Inflammatory macrophage (primary cell): ENCODE data around the gene CLMN.

ENCODE experiments used
- DNase-seq, 2 donors: peaks; one replicate each; pipeline ENCODE4 v3.0.0-alpha.2; 2020 to 2022

Gene CLMN

DNA sequence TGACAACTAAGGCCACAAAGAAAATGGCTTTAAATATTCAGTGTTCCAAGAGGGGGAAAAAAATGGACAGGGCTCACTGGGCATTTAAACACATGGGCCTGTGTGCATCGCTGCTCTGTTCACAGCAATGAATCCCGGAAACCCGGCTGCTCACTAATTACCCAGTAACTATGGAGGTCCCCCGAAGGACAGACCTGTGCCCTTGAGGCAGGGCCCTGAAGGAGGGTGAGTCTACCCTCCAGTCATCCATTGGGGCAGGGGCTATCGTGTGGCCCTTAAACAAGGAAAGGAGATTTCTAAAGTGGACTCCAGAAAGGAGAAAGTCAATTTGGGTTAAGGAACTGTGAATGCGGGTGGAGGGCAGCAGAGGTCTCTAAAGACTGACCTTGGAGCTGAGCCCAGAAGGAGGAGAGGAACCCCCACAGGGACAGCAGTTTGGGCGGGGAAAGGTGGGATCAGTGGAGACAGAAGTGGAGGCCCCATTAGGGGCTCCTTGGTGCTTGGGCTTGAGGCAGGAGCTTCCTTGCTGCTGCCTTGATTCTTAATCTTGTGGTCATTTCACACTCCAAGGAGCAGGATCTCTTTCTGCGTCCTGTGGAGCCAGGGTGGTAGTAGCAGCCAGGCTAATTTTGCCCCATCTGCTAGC, 1.4 kb upstream of the CLMN start:
- DNase-seq: no peak

DNA sequence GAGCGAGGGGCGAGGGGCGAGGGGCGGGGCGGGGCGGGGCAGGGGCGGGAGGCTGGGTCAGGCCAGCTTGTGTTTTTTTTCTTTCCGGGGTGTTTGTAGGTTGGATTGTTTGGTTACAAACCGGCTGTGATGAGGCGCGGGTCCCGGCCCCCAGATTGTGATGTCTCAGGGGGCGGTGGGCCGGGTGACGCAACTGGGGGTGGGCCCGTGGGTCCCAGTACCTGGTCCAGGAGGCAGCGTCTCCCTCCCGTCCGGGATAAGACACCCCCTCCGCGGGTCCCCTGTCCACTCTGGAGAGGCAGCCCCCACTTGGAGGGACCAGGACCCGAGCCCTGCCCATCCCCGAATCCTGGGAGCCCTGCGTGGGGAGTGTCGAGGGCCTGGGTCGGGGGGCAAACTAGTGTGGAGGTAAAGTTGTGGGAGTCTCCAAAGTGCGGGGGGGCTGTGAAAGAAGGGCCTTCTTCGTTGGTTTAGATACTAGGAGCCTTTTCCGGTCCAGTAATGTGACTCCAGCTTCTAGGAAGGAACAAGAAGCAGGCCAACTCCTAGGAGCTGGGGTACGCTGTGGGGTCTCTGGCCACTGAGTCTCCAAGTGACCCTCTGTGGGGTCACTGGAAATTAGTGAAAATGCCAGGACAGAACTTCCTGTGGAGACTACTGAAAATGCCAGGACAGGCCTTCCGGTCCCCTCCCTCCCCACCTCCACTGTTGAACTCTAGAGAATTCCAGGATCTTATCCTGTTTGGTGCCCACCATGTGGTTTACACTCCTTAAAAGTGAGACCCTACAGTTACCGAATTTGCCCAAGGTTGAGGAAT, 579 bp upstream of the CLMN start:
- DNase-seq: no peak

DNA sequence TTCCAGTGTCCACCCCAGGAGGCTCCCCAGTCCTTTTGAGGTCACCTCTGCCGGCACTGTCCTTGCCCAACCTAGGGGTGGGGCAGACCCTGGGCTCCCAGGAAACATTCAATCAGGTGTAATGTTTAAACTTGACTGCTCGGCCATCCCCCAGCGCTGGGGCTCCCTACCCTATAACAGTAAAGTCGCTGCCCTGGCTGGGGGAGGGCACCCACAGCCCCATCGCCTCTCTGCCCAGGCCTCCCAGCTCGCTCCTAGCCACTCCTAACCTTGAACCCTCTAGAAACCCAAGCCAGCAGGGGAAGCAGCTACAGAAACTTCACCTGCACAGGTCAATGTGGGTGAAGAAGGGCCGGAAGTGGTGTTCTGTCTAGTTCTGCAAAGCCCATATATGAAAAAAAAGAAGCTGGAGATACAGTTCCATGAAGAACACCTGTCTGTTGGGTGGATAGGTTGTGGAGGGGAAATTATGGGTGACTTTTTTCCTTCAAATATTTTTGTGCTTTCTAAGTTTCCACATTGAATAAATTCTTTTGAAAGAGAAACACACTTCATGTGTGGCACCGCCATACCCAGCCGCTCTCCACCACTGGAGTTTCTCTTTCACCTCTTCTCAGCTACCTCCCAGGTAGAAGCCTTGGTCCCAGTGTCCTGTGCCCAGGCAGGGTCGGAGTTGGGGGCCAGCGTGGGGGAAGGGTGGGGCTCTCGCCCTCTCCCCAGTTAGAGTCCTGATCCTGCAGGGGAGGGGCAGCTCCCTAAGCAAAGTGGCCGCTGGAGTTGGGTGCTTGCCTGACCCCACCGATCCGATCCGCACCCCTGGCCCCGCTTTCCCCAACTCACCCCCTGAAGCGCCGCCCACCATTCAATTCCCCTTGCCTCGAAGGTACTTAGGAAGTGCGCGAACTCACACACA, 1.1 kb downstream of the CLMN start:
- DNase-seq: no peak

- DNase-seq: no peak
Measured at GRCh38 chr14:95317817-95318343, 1.8 kb downstream of the CLMN start.

DNA sequence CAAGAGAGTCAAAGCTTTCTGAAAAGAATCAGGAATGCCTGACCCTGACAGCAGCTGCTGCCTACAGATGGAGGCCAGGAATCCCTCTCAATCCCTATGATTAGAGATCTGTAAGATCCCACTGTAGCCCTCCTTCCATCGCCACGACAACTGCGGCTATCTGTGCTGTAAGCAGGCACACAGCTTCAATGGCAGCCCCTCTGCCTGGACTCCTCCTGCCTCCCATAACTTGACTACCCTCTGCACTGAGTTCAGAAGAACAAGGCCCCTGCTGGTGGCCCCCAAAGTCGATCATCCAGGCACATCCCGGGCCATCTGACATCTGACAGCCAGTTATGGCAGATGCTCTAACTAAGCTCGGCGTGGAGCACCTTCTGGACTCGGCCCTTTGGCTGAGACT, 2.9 kb downstream of the CLMN start:
- DNase-seq: no peak

GRCh38 chr14:95315579-95315978, 4.1 kb downstream of the CLMN start:
- no peak for DNase-seq

- DNase-seq: no peak
Measured at GRCh38 chr14:95315156-95315555, 4.6 kb downstream of the CLMN start.

- peak; percentile 65 for DNase-seq
Measured at GRCh38 chr14:95314609-95315008, 5.1 kb downstream of the CLMN start.

GRCh38 chr14:95313707-95314106, 6.0 kb downstream of the CLMN start:
- DNase-seq: peak; percentile 98

- DNase-seq: no peak
Measured at GRCh38 chr14:95313190-95313589, 6.5 kb downstream of the CLMN start.

DNA sequence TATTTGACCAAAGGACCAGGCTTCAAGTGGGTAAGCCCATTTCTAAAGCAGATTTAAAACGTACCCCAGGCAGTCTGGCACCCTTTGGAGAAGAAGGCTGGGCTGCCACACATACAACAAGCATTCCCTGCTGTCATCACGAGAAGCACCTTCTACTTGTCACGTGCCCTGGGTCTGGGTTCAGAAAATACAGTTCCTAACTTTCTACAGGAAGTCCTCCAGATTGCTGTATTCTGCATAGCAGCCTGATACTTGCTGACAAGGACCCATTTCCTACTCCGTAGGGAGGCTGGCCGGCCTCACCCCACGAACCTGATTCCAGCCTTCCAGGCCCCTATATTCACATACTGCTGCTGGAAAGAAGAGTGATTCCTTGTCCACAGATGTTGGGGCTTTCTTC, 7.4 kb downstream of the CLMN start:
- DNase-seq: peak; percentile 33 to 37

DNA sequence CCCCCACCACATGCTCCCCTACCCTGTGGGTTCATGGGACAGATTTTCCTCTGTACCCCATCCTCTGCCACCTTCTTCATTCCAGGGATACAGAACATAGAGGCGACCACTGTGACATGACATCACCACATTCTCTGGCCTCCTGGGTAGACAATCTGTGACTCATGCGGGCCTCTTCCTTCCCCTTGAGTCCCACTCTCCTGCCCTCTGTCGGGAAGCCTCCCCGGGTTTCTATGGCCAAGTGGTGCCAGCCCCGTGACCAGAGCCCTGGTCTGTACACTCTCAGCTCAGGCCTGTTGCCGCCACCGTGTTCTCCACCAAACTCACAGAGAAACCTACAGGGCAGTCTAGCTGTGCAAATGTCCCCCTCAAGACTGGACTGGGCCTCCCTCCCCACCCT, 8.0 kb downstream of the CLMN start:
- DNase-seq: peak; percentile 69 to 81

DNA sequence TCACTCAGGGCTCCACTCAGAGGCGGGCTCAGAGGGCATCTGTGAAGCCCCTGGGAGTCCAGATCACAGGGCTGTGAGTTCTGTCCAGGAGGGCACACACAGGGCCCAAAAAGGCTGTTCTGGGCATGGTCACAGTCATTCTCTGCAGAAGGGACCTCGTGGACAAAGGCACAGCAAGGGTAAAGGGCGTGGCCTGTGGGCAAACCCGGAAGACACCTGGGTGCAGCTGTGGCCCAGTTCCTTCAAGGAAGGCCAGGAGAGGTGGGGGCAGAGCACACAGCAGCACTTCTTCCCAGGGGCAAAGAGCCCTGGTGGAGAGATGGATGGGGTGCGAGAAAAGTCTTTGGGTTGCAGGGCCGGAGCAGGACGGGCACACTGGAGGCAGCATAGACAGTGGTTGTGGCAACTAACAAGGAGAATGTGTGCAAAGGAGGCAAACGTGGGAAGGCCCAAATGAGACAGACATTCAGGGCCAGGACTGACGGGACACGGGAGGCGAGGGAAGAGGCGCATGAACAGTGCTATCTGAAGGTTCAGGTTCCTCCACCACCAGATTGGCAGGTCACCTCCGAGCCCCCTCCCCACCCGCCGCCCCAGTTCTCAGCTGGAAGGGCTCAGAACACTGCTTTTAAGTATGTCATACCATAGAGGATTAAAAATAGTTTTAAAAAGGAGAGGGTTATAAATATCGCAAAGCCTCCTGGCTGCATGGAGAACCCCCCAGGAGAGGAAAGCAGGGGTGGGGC, 8.9 kb downstream of the CLMN start:
- DNase-seq: no peak

DNA sequence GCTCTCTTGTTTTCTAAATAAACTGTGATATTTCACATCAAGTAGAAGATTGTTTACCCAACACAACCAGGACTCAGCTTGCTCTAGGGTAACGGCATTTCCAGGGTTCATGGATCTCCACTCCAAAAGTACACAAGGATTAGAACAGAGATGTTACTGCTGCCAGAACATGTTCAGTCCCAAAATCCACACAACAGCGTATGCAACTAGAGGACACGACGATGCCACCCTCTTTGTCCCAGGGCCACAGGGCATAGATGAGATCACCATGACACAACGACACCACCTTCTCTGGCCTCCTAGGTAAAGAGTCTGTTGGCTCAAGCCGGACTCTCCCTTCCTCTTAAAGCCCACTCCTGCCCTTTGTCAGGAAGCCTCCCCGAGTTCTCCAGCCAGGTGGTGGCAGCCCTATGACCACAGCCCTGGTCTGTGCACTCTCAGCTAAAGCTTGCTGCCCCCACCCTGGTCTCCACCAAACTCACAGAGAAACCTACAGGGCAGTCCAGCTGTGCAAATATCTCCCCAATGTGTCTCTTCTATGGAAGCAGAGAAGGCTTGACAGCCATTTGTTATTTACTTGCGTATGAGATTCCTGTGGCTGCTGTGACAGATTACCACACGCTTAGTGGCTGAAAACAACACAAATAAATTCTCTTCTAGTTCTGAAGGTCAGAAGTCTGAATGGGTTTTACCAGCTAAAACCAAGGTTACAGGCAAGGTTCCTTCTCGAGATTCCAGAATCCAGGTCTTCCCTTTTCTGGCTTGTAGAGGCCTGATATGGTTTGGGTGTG, 10.3 kb downstream of the CLMN start:
- no peak for DNase-seq

GRCh38 chr14:95308073-95308472, 11.6 kb downstream of the CLMN start:
- DNase-seq: no peak

GRCh38 chr14:95307402-95308041, 12.2 kb downstream of the CLMN start:
- DNase-seq: peak; percentile 52 to 59

DNA sequence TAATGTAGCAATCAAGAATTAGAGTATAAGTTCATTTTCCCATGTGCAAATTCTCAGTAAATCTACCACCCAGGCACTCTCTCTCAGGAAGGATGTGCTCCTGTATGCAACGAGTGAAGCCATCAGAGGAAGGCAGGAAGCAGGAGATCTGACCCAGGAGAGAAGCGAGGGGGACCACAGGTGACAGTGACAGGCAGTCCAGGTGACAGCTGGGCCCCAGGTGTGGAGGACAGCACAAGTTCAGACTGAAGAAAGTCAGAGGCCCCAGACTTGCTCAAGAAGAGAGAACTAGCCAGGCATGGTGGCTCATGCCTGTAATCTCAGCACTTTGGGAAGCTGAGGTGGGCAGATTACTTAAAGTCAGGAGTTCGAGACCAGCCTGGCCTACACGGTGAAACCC, 13.8 kb downstream of the CLMN start:
- no peak for DNase-seq

DNA sequence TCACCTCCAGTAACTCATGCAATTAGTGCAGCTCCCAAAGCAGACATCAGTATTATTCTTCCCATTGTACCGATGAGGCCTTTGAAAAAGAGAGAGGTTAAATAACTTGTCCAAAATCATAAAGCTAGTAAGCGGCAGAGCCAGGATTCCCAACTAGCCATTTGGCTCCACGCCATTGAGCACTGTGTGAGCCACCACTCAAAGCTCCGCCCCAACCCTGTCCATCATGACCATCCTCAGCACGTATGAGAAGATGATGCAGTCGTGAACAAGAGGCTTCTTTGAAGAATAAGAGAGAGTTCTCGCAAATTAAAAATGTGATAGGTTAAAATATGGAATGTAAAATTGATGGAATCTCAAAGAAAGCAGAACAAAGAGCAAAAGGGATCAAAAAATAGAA, 14.6 kb downstream of the CLMN start:
- no peak for DNase-seq

- no peak for DNase-seq
Measured at GRCh38 chr14:95304342-95304741, 15.4 kb downstream of the CLMN start.

DNA sequence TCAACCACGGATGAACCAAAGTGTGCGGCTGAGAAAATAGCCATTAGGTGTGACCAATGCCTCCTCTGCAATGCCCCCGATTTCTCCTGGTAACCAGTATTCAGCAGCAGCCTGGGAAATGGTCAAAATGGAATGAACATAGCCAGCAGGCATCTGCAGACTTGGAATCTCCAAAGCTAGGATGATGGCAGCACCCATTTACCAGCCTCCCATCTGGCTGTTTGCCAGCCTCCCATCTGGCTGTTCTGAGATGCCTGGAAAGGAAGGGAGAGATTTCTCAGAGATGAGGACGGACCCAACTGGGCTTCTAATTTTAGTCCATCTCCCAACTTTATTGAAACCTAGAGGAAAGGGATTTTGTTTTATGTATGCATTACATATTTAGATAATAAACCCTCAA, 16.2 kb downstream of the CLMN start:
- DNase-seq: no peak
